Measurements from ENCODE around the gene RILP. TPM values are rescaled to one million over a fixed set of nuclear protein-coding genes. Genes with fewer than 3 reads are reported as not detected.

Gene RILP
- total RNA-seq, 1 experiment from 2014 or later = 11.6 TPM

DNA sequence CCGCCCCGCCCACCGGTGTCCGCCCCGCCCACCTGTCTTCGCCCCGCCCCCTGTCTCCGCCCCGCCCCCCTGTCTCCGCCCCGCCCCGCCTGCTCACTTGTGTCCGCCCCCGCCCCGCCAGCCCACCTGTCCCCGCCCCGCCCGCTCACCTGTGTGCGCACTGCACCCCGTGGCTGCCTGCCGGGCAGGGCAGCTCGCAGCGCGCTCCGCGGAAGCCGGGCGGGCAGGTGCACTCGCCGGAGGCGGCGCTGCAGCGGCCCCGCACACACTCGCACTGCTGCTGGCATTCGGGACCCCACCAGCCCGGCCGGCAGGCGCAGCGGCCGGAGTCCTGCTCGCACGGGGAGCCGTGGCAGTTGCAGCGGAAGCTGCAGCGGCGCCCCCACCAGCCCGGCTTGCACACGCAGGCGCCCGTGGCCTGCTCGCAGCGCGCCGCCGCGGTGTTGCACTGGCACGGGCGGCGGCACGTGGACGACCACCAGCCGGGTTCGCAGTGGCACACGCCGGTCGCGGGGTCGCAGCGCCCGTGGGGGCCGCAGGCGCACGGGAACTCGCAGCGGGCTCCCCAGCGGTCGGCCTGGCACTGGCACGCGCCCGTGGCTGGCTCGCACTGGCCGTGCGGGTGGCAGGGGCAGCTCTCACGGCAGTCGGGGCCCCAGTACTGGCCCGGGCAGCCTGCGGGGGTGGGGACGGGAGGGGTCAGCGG, 6.2 kb downstream of the RILP start (continued):
- TF ChIP-seq ATF3 (IDR thresholded peaks at IDR 0.05) (no peak), POLR2A (IDR thresholded peaks at IDR 0.05; ENCODE audit: borderline replicate concordance, extremely low read depth, insufficient read depth, insufficient read length) (peak; percentile 39), FOSL1 (IDR thresholded peaks at IDR 0.05; ENCODE audit: low read depth) (no peak), EZH2phosphoT487 (IDR thresholded peaks at IDR 0.05; ENCODE audit: borderline replicate concordance) (no peak)

DNA sequence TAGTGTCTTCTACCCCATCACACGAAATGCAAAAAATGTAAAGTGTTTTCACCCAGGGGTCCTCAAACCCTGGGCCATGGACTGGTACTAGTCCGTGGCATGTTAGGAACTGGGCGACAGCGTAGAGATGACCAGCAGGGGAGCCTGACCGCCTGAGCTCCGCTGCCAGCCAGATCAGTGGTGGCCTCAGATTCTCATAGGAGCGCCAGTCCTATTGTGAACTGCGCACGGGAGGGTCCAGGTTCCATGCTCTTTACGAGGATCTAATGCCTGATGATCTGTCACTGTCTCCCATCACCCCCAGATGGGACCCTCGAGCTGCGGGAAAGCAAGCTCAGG, 8.6 kb downstream of the RILP start:
- ATAC-seq = no peak
- H3K9me2 ChIP-seq (ENCODE audit: insufficient read depth) = no peaks in the 10 kb centered on the region
- ChIA-PET RAD21 (ENCODE audit: low non-redundant PET in 1 of 2, low total read pairs in 2 of 2, uncharacterized antibody in 2 of 2, unreplicated experiment in 2 of 2) (no interaction called here), CTCF (interaction anchor here (1.7 kb wide), 1 partner anchor 11 kb away, joined by 6 read pairs; no protein-coding TSS in a partner anchor), POLR2A (no interaction called here)
- H3K4me2 ChIP-seq (ENCODE audit: low read length) = no peak overlapping the region
- no peaks in the 10 kb centered on the region for H3K36me3 ChIP-seq (ENCODE audit: control insufficient read depth in 1 of 2, insufficient read depth in 2 of 2, low read length in 2 of 2)
- H2AFZ ChIP-seq (ENCODE audit: low read depth, low read length, poor library complexity, severe bottlenecking) = no peak overlapping the region
- peaks cover 14 to 27% of the 10 kb centered on the region in 2 experiments for H3K4me1 ChIP-seq (ENCODE audit: control insufficient read depth in 1 of 2, insufficient read depth in 2 of 2, low read length in 2 of 2)
- no peaks in the 10 kb centered on the region for H3K9me3 ChIP-seq (ENCODE audit: control insufficient read depth in 1 of 2, insufficient read depth in 1 of 2, low read depth in 1 of 2, low read length in 2 of 2)
- H3K9ac ChIP-seq (ENCODE audit: low read length) = no peak overlapping the region
- BruUV-seq (replicated peaks) = no TSS peak
- intact Hi-C loops (cut with micrococcal nuclease) = no loop called here
- no peak for DNase-seq (ENCODE audit: low read depth, low spot score)
- H3K4me3 ChIP-seq (replicated peaks in 1 of 2; ENCODE audit: low read depth in 1 of 2, low read length in 2 of 2) = no peak overlapping the region
- no peaks in the 10 kb centered on the region for H4K20me1 ChIP-seq (ENCODE audit: insufficient read depth)
- no peaks in the 10 kb centered on the region for H3K27me3 ChIP-seq (ENCODE audit: insufficient read depth, low read length)
- TF ChIP-seq, protein P1, sequence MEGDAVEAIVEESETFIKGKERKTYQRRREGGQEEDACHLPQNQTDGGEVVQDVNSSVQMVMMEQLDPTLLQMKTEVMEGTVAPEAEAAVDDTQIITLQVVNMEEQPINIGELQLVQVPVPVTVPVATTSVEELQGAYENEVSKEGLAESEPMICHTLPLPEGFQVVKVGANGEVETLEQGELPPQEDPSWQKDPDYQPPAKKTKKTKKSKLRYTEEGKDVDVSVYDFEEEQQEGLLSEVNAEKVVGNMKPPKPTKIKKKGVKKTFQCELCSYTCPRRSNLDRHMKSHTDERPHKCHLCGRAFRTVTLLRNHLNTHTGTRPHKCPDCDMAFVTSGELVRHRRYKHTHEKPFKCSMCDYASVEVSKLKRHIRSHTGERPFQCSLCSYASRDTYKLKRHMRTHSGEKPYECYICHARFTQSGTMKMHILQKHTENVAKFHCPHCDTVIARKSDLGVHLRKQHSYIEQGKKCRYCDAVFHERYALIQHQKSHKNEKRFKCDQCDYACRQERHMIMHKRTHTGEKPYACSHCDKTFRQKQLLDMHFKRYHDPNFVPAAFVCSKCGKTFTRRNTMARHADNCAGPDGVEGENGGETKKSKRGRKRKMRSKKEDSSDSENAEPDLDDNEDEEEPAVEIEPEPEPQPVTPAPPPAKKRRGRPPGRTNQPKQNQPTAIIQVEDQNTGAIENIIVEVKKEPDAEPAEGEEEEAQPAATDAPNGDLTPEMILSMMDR (IDR thresholded peaks at IDR 0.05 in 2 of 3, conservative IDR thresholded peaks at IDR 0.05 in 1 of 3; ENCODE audit: borderline replicate concordance in 1 of 3, insufficient read depth in 1 of 3, low read depth in 2 of 3, low read length in 2 of 3) = 0 out of 6 replicates have a peak, but pooled peaks of 1 of the 3 experiments have one; percentile 10
- no peak for TF ChIP-seq JUND (IDR thresholded peaks at IDR 0.05)
- no peaks in the 10 kb centered on the region for H3K79me2 ChIP-seq (ENCODE audit: insufficient read depth, low read length)
- H3K27ac ChIP-seq (ENCODE audit: low read depth, low read length) = no peak overlapping the region

Data from HCT116 (cell line).